Rectal smooth muscle tissue (tissue), 1 donor: ENCODE data around the gene CEP128.

ENCODE experiments used
- H3K27ac ChIP-seq: one replicate; pipeline ENCODE4 v1.7.0; 2013; ENCODE audit warnings: low read depth, low read length, inconsistent platforms
- H3K27me3 ChIP-seq: one replicate; pipeline ENCODE4 v1.7.0; 2013; ENCODE audit warnings: low read length; ENCODE audit not compliant: control insufficient read depth, insufficient read depth
- H3K36me3 ChIP-seq: one replicate; pipeline ENCODE4 v1.7.0; 2013; ENCODE audit warnings: low read length; ENCODE audit not compliant: control insufficient read depth, insufficient read depth
- H3K4me1 ChIP-seq: one replicate; pipeline ENCODE4 v1.7.0; 2013; ENCODE audit warnings: low read length; ENCODE audit not compliant: control insufficient read depth, insufficient read depth
- H3K4me3 ChIP-seq: one replicate; pipeline ENCODE4 v1.7.0; 2013; ENCODE audit warnings: low read length
- H3K9ac ChIP-seq: one replicate; pipeline ENCODE4 v1.7.0; 2013; ENCODE audit warnings: low read length

CEP128 gene

GRCh38 chr14:80946797-80947196, 5.3 kb upstream of the CEP128 start:
- Histone ChIP-seq H3K4me3 (no peak overlapping the region), H3K4me1 (peaks cover 6% of the 10 kb centered on the region), H3K27ac (no peak overlapping the region), H3K9ac (no peak overlapping the region), H3K27me3 (no peaks in the 10 kb centered on the region), H3K36me3 (no peaks in the 10 kb centered on the region)

- Histone ChIP-seq H3K9ac (no peak overlapping the region), H3K27me3 (no peaks in the 10 kb centered on the region), H3K4me1 (peaks cover 6% of the 10 kb centered on the region), H3K27ac (no peak overlapping the region), H3K4me3 (no peak overlapping the region), H3K36me3 (no peaks in the 10 kb centered on the region)
These were observed 4.6 kb upstream of the CEP128 start for GRCh38 chr14:80946187-80946586.

DNA sequence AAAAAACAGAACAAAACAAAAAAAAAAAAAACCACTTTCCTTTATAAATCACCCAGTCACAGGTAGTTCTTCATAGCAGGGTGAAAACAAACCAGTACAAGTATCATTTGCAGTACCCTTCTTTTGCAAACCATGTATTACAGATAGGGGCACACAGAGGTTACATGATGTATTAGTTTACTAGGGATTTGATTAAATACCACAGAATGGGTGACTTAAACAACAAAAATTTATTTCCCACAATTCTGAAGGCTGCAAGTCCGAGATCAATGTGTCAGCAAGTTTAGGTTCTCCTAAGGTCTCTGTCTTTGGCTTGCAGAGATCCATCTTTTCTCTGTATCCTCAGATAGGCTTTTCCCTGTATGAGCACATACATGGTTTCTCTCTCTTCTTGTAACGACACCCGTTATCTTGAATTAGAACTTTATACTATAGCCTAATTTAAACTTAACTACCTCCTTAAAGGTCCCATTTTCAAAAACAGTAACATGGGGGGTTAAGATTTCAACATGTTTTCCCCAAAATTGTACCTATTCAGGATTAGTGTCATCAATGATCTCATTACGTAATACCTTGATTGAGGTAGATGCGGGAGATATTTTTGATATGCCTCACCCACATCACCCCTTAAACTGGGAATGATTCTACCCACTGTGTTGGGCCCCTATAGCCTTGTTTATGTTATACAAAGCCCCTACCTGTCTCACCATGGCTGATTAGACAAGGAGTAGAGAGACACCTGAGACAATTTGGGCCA, 3.5 kb upstream of the CEP128 start:
- Histone ChIP-seq H3K4me1 (peaks cover 6% of the 10 kb centered on the region), H3K4me3 (no peak overlapping the region), H3K36me3 (no peaks in the 10 kb centered on the region), H3K27me3 (no peaks in the 10 kb centered on the region), H3K27ac (no peak overlapping the region), H3K9ac (no peak overlapping the region)

DNA sequence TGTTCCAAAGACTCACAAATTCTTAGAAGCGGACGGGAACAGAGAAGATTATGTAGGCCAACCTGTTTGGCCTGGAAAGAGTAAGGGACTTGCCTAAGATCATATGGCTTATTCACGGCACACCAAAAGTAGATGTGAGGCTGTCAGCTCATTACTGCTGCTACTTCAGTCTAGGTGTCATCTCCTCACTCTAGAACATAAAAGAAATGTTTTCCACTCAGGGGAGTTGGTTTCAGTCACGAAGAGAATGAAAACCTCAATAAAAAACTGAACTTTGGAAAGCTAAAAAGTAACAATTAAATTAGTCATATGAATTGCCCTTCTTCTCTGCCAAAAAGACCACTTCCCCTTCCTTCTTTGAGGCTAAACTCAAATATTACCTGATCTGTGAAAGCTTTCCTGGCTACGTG, 658 bp upstream of the CEP128 start:
- H3K27ac ChIP-seq = peak overlapping the region; percentile 56
- H3K4me1 ChIP-seq = peaks cover 6% of the 10 kb centered on the region
- H3K9ac ChIP-seq = peak overlapping the region; percentile 36

GRCh38 chr14:80940146-80940545, 1.4 kb downstream of the CEP128 start:
- Histone ChIP-seq H3K27ac (no peak overlapping the region), H3K4me1 (peaks cover 6% of the 10 kb centered on the region), H3K9ac (no peak overlapping the region), H3K27me3 (no peaks in the 10 kb centered on the region), H3K4me3 (no peak overlapping the region), H3K36me3 (no peaks in the 10 kb centered on the region)

More for the DNA sequence above, 658 bp upstream of the CEP128 start:
- Histone ChIP-seq H3K4me3 (peak overlapping the region; percentile 84), H3K27me3 (no peaks in the 10 kb centered on the region), H3K36me3 (no peaks in the 10 kb centered on the region)

DNA sequence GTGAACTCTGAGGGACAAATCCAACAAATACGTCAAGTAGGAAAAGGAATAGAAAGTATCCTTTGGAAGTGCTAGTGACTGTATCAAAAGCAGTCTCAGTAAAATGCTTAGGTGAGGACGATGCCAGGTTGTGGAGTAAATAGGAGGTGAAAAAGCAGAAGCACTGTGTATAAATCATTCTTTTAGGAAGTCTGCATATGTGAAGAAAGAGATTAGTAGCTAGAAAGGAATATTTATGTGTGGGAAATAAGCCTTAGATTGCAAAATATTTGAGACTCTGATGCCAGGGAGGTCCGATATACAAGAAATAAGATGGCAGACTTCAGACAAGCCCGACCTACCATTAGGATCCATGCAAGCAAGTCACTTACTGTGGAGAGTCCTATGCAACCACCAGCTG, 7.9 kb downstream of the CEP128 start:
- no peak overlapping the region for H3K27ac ChIP-seq
- H3K4me3 ChIP-seq = no peak overlapping the region
- no peaks in the 10 kb centered on the region for H3K36me3 ChIP-seq
- H3K27me3 ChIP-seq = no peaks in the 10 kb centered on the region
- no peak overlapping the region for H3K9ac ChIP-seq
- no peaks in the 10 kb centered on the region for H3K4me1 ChIP-seq

DNA sequence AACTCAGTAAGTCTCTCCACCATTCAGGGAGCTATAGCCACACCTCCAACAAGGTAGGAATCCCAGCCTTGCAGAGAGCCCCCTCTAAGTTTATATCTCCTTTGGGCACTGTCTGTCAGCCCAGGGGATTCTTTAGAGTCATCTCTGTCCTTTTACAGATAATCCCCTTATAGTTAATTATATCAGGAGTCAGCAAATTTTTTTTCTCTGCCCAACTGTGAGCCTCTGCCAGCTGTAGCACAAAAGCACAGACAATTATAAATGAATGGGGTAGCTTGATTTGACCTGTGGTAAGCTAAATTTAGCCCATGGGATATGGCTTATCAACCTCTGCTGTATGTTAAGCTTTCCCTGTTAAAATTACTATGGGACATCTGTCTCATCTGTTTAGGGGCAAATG, 8.3 kb downstream of the CEP128 start:
- Histone ChIP-seq H3K36me3 (no peaks in the 10 kb centered on the region), H3K27ac (no peak overlapping the region), H3K9ac (no peak overlapping the region), H3K27me3 (no peaks in the 10 kb centered on the region), H3K4me1 (no peaks in the 10 kb centered on the region), H3K4me3 (no peak overlapping the region)

DNA sequence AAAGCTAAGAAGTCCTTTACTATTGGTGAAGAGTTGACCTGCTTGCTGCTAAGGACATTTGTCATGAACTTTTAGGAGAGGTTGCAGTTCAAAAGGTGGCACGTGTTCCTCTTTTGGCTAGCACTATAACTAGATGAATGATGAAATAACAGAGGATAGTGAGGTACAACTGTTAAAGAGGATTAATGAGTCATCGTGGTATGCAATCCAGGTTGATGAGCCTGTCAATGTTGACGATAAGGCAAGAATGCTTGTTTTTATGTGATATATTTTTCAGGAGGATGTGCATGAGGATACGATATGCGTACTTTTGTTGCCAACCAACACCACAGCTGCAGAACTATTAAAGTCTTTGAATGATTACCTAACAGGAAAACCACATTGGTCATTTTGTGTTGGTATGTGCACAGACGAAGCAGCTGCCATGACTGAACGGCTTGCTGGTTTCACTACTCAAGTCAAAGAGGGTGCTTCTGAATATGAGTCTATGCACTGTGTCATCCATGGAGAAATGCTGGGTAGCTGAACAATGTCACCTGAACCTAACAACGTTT, 10.6 kb downstream of the CEP128 start:
- H3K27ac ChIP-seq = no peak overlapping the region
- H3K36me3 ChIP-seq = no peaks in the 10 kb centered on the region
- no peak overlapping the region for H3K4me3 ChIP-seq
- H3K4me1 ChIP-seq = no peaks in the 10 kb centered on the region
- H3K27me3 ChIP-seq = no peaks in the 10 kb centered on the region
- no peak overlapping the region for H3K9ac ChIP-seq

- no peak overlapping the region for H3K9ac ChIP-seq
- no peaks in the 10 kb centered on the region for H3K4me1 ChIP-seq
- H3K27me3 ChIP-seq = no peaks in the 10 kb centered on the region
- no peak overlapping the region for H3K27ac ChIP-seq
- H3K36me3 ChIP-seq = no peaks in the 10 kb centered on the region
- no peak overlapping the region for H3K4me3 ChIP-seq
These were observed 11.4 kb downstream of the CEP128 start for GRCh38 chr14:80930095-80930494.

- Histone ChIP-seq H3K4me3 (no peak overlapping the region), H3K4me1 (no peaks in the 10 kb centered on the region)
These were observed 14.2 kb downstream of the CEP128 start for GRCh38 chr14:80927083-80927989.

DNA sequence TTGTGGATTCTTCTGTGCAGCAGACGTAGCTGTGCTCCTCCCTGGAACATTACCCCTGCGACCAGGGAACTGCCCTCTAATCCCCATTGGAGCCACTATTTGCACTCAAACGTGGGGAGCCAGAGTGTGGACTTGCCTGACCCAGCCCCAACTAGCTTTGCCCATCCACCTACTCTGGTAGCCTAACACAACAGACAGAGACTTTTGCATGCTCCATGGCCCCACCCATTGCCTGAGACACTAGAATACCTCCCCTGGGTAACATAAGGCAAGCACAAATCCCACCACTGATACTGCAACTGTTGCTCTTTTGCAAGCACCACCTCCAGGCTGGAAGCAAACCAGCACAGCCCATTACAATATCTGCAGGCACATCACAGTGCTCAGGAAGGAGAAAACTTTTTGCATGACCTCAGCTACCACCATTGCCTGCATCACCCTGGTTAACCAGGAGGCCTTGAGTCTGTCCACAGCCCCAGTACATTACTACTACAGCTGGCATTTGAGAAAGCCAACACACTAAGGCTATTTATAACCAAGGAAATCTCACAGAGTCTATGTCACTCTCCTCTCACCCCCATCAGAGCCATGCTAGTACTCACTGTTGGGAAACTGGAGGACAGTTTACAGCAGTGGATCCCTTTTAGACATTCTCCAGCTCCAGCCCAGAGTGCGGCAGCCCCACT, 15.0 kb downstream of the CEP128 start:
- H3K27ac ChIP-seq = no peak overlapping the region
- H3K4me1 ChIP-seq = no peaks in the 10 kb centered on the region
- no peaks in the 10 kb centered on the region for H3K36me3 ChIP-seq
- no peaks in the 10 kb centered on the region for H3K27me3 ChIP-seq
- H3K9ac ChIP-seq = no peak overlapping the region
- no peak overlapping the region for H3K4me3 ChIP-seq

More at GRCh38 chr14:80927083-80927989, 14.2 kb downstream of the CEP128 start:
- Histone ChIP-seq H3K9ac (no peak overlapping the region), H3K27ac (no peak overlapping the region), H3K36me3 (no peaks in the 10 kb centered on the region), H3K27me3 (no peaks in the 10 kb centered on the region)
